ENCODE results near the gene MSL2. TPM values are rescaled to one million over a fixed set of nuclear protein-coding genes. Genes with fewer than 3 reads are reported as not detected.

Gene MSL2
- total RNA-seq, 2 experiments from 2014 or later, result 27.1 to 55.6 TPM

DNA sequence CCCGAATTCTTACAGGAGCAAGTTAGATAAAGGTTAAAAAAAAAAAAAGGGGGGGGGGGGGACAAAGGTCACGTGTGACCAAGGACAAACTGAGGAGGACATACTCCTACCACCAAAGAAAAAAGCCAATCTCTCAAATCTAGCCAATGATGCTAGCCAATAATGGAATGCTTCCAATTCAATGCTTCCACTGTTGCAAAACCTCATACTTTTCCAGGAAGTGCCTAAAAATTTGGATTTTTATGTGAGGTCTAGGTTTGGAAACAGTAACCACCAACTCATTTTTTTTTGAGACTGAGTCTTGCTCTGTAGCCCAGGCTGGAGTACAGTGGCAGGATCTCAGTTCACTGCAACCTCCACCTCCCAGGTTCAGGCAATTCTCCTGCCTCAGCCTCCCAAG lies 11.4 kb downstream of the MSL2 start:
- Histone ChIP-seq H4K20me1 (ENCODE audit: insufficient read depth, low read length) (peaks cover 56% of the 10 kb centered on the region), H3K4me2 (ENCODE audit: low read length) (no peak overlapping the region), H3K79me2 (ENCODE audit: insufficient read depth, low read depth, low read length) (peaks cover 99% of the 10 kb centered on the region), H2AFZ (ENCODE audit: low read length) (no peak overlapping the region), H3K36me3 (ENCODE audit: insufficient read depth, low read length) (peaks cover 20% of the 10 kb centered on the region), H3K4me3 (ENCODE audit: low read depth, low read length, poor library complexity, severe bottlenecking) (no peak overlapping the region), H3K4me1 (ENCODE audit: insufficient read depth, low read length, poor library complexity, severe bottlenecking) (peaks cover 60% of the 10 kb centered on the region), H3K9me2 (ENCODE audit: insufficient read depth, low read length) (no peaks in the 10 kb centered on the region), H3K9me3 (ENCODE audit: low read length) (no peaks in the 10 kb centered on the region), H3K27ac (ENCODE audit: low read depth, low read length, poor library complexity, severe bottlenecking) (no peak overlapping the region)
- POLR2A ChIA-PET, result interaction anchor here (0.6 kb wide), 3 partner anchors 11 to 16 kb away, joined by 3 to 4 read pairs (median 3); no protein-coding TSS in a partner anchor
- DNase-seq (ENCODE audit: low spot score), result no peak
- BruUV-seq (replicated peaks), result no TSS peak
- TF ChIP-seq, protein P1, sequence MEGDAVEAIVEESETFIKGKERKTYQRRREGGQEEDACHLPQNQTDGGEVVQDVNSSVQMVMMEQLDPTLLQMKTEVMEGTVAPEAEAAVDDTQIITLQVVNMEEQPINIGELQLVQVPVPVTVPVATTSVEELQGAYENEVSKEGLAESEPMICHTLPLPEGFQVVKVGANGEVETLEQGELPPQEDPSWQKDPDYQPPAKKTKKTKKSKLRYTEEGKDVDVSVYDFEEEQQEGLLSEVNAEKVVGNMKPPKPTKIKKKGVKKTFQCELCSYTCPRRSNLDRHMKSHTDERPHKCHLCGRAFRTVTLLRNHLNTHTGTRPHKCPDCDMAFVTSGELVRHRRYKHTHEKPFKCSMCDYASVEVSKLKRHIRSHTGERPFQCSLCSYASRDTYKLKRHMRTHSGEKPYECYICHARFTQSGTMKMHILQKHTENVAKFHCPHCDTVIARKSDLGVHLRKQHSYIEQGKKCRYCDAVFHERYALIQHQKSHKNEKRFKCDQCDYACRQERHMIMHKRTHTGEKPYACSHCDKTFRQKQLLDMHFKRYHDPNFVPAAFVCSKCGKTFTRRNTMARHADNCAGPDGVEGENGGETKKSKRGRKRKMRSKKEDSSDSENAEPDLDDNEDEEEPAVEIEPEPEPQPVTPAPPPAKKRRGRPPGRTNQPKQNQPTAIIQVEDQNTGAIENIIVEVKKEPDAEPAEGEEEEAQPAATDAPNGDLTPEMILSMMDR (conservative IDR thresholded peaks at IDR 0.05; ENCODE audit: low read length), result no peak
- no peak for TF ChIP-seq EZH2phosphoT487 (IDR thresholded peaks at IDR 0.05; ENCODE audit: borderline replicate concordance, low read depth, low read length)
- CTCF ChIA-PET (ENCODE audit: unreplicated experiment), result no interaction called here
- intact Hi-C loops (cut with micrococcal nuclease; ENCODE audit: unreplicated experiment), result no loop called here

DNA sequence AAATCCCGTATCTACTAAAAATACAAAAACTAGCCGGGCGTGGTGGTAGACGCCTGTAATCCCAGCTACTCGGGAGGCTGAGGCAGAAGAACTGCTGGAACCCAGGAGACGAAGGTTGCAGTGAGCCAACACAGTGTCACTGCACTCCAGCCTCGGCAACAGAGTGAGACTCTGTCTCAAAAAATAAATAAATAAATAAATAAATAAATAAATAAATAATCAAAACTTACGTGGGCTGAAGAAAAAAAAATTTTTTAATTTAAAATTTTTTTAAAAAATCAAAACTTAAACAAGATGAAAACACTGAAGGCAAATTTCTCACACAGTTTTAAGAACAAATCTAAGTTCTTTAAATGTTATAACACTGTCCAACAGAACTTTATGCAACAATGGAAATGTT lies 14.4 kb downstream of the MSL2 start:
- no TSS peak for BruUV-seq (replicated peaks)

DNA sequence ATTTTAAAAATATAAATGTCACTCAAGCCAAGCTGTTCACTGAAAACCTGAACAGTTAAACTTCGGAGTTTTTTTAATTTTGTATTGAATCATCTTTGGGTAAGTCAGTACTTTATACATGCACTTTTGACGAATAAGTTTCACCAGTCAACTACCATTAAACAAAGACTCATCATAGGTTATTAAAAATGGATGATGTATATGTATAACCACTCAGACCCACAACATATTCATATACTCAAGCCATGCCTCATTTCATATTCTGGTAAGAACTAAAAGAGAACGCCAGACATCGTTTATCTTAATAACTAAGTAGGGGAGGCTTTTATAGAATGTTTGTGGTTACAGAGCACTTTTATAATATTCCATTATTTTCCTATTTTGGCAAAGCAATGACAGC lies 18.3 kb downstream of the MSL2 start:
- Histone ChIP-seq H3K4me3 (ENCODE audit: low read depth, low read length, poor library complexity, severe bottlenecking) (no peak overlapping the region), H3K27ac (ENCODE audit: low read depth, low read length, poor library complexity, severe bottlenecking) (no peak overlapping the region), H4K20me1 (ENCODE audit: insufficient read depth, low read length) (peaks cover 39% of the 10 kb centered on the region), H3K36me3 (ENCODE audit: insufficient read depth, low read length) (peaks cover 43% of the 10 kb centered on the region), H3K9me2 (ENCODE audit: insufficient read depth, low read length) (no peaks in the 10 kb centered on the region), H3K4me2 (ENCODE audit: low read length) (no peak overlapping the region), H2AFZ (ENCODE audit: low read length) (no peak overlapping the region), H3K4me1 (ENCODE audit: insufficient read depth, low read length, poor library complexity, severe bottlenecking) (peaks cover 27% of the 10 kb centered on the region), H3K79me2 (ENCODE audit: insufficient read depth, low read depth, low read length) (peaks cover 99% of the 10 kb centered on the region), H3K9me3 (ENCODE audit: low read length) (peaks cover 16% of the 10 kb centered on the region; the same call in 1 of the 2 replicates)
- no peak for DNase-seq (ENCODE audit: low spot score)
- intact Hi-C loops (cut with micrococcal nuclease; ENCODE audit: unreplicated experiment), result no loop called here
- ChIA-PET POLR2A (interaction anchor here (0.7 to 1.6 kb wide), 3 partner anchors 10 to 30 kb away, joined by 3 to 4 read pairs (median 4); partner anchors contain the start of gene MSL2), CTCF (ENCODE audit: unreplicated experiment) (no interaction called here)
- TF ChIP-seq, protein P1 (conservative IDR thresholded peaks at IDR 0.05; ENCODE audit: low read length), result no peak
- no peak for TF ChIP-seq EZH2phosphoT487 (IDR thresholded peaks at IDR 0.05; ENCODE audit: borderline replicate concordance, low read depth, low read length)
- BruUV-seq (replicated peaks), result no TSS peak

More for the DNA sequence above, 14.4 kb downstream of the MSL2 start:
- Histone ChIP-seq H3K4me1 (ENCODE audit: insufficient read depth, low read length, poor library complexity, severe bottlenecking) (peaks cover 37% of the 10 kb centered on the region), H3K79me2 (ENCODE audit: insufficient read depth, low read depth, low read length) (peaks cover 99% of the 10 kb centered on the region), H3K4me2 (ENCODE audit: low read length) (no peak overlapping the region), H3K9me3 (ENCODE audit: low read length) (no peaks in the 10 kb centered on the region), H3K9me2 (ENCODE audit: insufficient read depth, low read length) (no peaks in the 10 kb centered on the region), H3K36me3 (ENCODE audit: insufficient read depth, low read length) (peaks cover 29% of the 10 kb centered on the region), H4K20me1 (ENCODE audit: insufficient read depth, low read length) (peaks cover 49% of the 10 kb centered on the region), H2AFZ (ENCODE audit: low read length) (no peak overlapping the region), H3K27ac (ENCODE audit: low read depth, low read length, poor library complexity, severe bottlenecking) (no peak overlapping the region), H3K4me3 (ENCODE audit: low read depth, low read length, poor library complexity, severe bottlenecking) (no peak overlapping the region)
- ChIA-PET POLR2A (interaction anchor here (0.6 to 2.2 kb wide), 5 partner anchors 11 to 112 kb away, joined by 3 to 11 read pairs (median 6); partner anchors contain the start of gene MSL2), CTCF (ENCODE audit: unreplicated experiment) (no interaction called here)
- TF ChIP-seq EZH2phosphoT487 (IDR thresholded peaks at IDR 0.05; ENCODE audit: borderline replicate concordance, low read depth, low read length), result no peak
- TF ChIP-seq, protein P1 (conservative IDR thresholded peaks at IDR 0.05; ENCODE audit: low read length), result no peak
- DNase-seq (ENCODE audit: low spot score), result no peak
- intact Hi-C loops (cut with micrococcal nuclease; ENCODE audit: unreplicated experiment), result no loop called here

Measured in OCI-LY7 (cell line).